Measurements from ENCODE around the gene GOLPH3L.
"Not testable (repeated sequence)": the region's sequence is repeated elsewhere in the genome, so short reads cannot be mapped to it uniquely, and the experiment has no call there.

GOLPH3L gene

GRCh38 chr1:150660584-150660983 lies 36.4 kb downstream of the GOLPH3L start:
- DNase-seq (ENCODE audit: low read depth, low spot score): no peak

- not testable (repeated sequence) for DNase-seq (ENCODE audit: low read depth, low spot score)
Observed at GRCh38 chr1:150657064-150657463, 39.9 kb downstream of the GOLPH3L start.

- not testable (repeated sequence) for DNase-seq (ENCODE audit: low read depth, low spot score)
Observed at GRCh38 chr1:150654635-150655034, 42.3 kb downstream of the GOLPH3L start.

- no peak for DNase-seq (ENCODE audit: low read depth, low spot score)
Observed at GRCh38 chr1:150650193-150650592, 46.8 kb downstream of the GOLPH3L start.

DNA sequence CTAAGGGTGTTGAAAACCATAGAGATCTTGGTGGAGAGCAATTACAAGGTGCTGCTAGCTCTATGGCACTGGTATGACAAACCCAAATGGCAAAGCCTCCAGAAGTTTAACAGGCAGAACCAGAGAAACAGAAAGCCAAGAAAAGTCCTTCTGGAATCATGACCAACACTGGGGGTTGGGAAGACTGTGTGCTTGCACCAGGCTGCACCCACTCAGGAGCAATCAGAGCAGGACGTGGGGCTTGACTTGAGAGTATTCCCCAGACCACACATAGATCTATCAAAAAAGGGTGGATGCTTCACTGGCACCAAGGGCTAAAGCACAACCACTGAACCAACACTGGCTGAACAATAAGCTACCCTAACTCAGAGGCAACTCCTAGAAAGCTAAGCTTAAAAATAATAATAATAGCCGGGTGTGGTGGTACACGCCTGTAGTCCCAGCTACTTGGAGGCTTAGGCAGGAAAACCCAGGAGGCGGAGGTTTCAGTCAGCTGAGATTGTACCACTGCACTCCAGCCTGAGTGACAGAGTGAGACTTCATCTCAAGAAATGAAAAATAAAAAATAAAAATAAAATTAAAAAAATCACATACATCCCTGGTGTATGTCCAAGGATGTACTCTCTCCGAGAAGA lies 47.4 kb downstream of the GOLPH3L start:
- no peak for DNase-seq (ENCODE audit: low read depth, low spot score)

DNA sequence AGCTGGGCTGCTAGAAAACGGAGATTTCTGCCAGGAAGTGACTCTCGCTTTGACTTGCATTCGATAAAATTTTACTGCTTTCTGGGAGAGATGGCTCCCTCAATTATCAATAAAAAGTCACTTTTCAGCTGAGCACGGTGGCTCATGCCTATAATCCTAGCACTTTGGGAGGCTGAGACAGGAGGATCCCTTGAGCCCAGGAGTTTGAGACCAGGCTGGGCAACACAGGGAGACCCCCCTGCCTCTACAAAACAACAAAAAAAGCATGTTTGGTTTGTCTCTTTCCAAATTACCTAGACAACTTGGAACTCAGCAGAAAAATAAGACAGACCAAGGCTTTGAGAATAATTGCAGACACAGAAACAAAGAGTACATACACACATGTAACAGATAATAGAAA lies 54.7 kb downstream of the GOLPH3L start:
- DNase-seq (ENCODE audit: low read depth, low spot score): no peak

GRCh38 chr1:150641126-150641815 lies 55.7 kb downstream of the GOLPH3L start:
- DNase-seq (ENCODE audit: low read depth, low spot score): not testable (repeated sequence)

- not testable (repeated sequence) for DNase-seq (ENCODE audit: low read depth, low spot score)
Observed at GRCh38 chr1:150638430-150638829, 58.5 kb downstream of the GOLPH3L start.

GRCh38 chr1:150634839-150635622 lies 61.9 kb downstream of the GOLPH3L start:
- not testable (repeated sequence) for DNase-seq (ENCODE audit: low read depth, low spot score)

DNA sequence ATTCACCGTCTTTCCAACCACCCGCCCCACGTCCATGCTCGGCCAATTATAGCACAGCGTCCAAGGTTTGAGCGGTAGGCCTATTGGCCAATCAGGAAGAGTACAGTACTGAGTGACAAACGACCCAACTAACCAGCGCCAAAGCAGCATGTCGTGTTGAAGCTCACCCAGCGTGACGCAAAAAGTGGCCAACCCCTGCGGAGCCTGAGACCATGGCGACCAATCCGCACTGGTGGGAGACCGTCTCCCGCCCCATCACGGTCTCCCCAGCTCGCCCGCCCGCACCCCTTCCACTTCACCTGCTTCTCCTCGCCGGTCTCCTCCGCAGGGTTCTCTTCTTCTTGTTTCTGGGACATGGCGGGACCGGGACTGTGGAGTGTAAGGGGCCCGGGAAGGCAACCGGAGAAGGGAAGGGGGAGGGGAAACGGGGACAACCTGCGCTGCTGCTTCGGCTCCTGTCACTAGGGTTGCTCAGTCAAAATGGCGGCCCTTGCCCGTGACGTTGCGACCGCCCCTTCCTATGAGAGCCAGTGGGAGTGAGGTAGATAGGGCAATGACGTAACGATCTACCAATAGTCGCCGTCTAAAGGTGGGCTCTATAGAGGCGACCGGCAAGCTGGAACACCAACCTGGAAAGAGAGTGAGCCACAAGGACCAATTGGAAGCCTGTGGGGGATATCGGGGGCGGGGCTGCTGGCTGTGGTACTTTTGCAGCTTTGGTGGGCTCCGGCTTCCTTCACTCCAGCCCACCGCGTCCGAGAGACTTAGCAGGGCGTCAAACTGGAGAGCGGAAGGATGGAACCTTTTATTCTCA lies 67.6 kb downstream of the GOLPH3L start, which contains the start of gene ENSA:
ENSA (minus strand) TSS at position 498 of the 814 bp plus-strand sequence; CDS start at position 356, 142 bp downstream.
- DNase-seq (ENCODE audit: low read depth, low spot score): peak; percentile 94

DNA sequence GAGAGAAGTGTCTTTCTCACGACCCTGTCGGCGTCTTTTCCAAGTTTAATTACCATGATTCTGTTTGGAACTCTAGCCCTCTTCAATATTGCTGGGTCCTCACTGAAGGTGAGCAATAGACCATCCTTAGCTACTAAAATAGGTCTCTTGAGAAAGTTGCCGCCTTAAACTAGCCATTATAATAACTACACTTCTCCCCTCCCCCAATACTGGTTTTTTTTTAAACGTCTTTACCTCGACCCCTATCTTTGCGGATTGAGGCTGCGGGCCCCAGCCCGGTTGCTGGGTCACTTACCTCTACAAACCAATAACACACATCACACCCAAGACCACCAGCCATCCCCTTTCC lies 68.2 kb downstream of the GOLPH3L start:
- DNase-seq (ENCODE audit: low read depth, low spot score): no peak

GRCh38 chr1:150627826-150628410 lies 69.0 kb downstream of the GOLPH3L start:
- DNase-seq (ENCODE audit: low read depth, low spot score): no peak

GRCh38 chr1:150626150-150626549 lies 70.8 kb downstream of the GOLPH3L start:
- no peak for DNase-seq (ENCODE audit: low read depth, low spot score)

GRCh38 chr1:150624546-150624945 lies 72.4 kb downstream of the GOLPH3L start:
- not testable (repeated sequence) for DNase-seq (ENCODE audit: low read depth, low spot score)

GRCh38 chr1:150624134-150624533 lies 72.8 kb downstream of the GOLPH3L start:
- DNase-seq (ENCODE audit: low read depth, low spot score): not testable (repeated sequence)

- no peak for DNase-seq (ENCODE audit: low read depth, low spot score)
Observed at GRCh38 chr1:150622303-150622975, 74.5 kb downstream of the GOLPH3L start.

GRCh38 chr1:150621497-150622302 lies 75.3 kb downstream of the GOLPH3L start:
- DNase-seq (ENCODE audit: low read depth, low spot score): no peak

DNA sequence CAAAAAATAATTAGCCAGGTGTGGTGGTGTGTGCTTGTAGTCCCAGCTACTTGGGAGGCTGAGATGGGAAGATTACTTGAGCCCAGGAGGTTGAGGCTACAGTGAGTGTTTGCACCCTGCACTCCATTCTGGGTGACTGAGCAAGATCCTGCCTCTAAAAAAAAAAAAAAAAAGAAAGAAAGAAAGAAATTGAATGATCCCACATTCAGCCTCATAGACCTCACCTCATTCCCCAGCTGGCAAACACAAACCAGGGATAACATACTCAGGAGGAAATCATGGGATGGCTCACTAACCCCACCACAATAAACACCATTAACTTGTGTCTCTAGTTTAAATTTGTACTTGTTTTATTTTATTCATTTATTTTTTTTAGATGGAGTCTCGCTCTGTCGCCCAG lies 76.0 kb downstream of the GOLPH3L start:
- DNase-seq (ENCODE audit: low read depth, low spot score): no peak

GRCh38 chr1:150619576-150620509 lies 77.1 kb downstream of the GOLPH3L start:
- DNase-seq (ENCODE audit: low read depth, low spot score): no peak
